HG03354 (cell line): ENCODE measurements around the gene PFKFB4.
"Not testable (repeated sequence)": the region's sequence is repeated elsewhere in the genome, so short reads cannot be mapped to it uniquely, and the experiment has no call there.

ENCODE experiments used
- ATAC-seq: cut with Tn5 transposase; IDR thresholded peaks from one replicate; pipeline ENCODE4 v1.9.1; 2021; ENCODE audit warnings: mild to moderate bottlenecking; ENCODE audit not compliant: unreplicated experiment, poor library complexity, severe bottlenecking

The PFKFB4 gene

DNA sequence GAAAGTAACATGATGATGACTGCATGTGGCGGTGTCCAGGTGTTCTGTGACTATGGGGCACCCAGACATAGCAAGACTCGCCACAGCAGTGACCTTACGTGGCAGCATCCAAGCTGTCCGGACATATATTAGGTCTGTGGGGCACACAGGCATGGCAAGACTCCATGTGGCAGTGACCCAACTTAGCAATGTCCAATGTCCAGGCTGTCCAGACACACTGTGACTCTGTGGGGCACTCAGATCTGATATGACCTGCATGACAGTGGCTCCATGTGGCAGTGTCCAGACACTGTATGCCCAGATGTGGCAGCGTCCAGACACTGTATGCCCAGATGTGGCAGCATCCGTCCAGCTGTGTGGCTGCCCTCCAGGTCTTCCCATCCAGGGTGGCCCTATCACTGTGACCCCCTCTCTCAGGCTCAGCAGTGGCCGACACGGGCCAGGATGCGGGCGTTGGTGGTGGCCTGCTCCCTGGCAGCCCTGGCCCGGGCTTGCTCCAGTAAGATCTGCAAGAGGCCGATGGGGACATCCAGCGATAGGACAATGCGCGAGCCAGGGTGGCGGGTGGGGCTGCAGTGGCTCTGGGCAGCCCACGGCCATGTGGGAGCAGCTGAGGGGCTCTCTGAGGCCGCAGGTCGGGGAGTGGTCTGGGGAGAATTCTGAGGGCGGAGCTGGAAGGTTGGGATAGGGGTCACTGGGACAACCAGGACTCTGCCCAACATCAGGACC is 5.9 kb upstream of the PFKFB4 start:
- no peak for ATAC-seq

DNA sequence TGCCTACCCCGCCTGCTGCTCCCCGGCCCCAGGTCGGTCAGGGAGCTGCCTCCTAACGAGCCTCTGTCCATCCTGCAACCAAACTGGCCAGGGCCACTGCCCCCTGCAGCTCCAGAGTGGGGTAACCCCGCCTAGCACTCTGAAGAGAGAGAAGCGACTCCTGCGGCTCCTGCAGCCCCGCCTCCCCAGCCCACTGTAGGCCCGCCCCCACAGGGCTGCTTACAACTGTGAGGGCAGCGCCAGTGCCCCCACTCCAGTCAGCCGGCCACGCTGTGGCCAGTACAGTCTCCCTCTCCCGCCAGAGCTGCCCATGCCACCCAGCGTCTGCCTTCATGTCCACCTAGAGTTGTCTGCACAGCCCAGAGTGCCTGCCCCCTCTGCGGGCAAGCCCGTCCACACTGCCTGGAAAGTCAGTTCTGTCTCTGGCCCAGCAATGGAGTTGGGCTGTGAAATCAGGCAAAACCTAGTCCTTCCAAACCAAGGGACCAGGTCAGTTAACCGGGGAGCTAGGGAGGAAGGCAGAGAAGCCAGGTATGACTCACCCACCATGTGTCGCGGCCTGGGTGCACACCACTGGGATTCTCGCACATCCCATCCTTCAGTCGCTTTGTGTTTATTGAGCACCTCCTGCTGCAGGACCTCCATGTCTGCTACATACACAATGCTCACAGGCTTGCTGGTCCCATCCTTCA is 4.6 kb upstream of the PFKFB4 start:
- no peak for ATAC-seq

DNA sequence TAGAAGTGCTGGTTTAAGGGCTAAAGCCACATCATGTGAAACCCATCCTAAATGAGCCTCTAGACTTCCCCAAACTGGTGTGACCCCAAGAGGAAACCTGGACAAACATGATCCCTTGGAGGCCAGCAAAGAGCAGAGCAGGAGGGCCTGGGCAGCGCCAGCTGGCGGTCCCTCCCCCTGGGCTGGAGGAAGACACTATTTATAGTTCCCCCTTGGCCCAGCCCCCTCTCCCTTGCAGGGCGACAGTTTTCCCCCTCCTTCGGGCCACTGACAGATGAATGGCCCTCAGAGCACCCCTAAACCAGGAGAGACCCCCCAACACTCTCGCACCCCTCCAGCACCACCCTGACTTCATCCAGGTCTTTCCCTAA is 4.0 kb upstream of the PFKFB4 start:
- ATAC-seq, result no peak

DNA sequence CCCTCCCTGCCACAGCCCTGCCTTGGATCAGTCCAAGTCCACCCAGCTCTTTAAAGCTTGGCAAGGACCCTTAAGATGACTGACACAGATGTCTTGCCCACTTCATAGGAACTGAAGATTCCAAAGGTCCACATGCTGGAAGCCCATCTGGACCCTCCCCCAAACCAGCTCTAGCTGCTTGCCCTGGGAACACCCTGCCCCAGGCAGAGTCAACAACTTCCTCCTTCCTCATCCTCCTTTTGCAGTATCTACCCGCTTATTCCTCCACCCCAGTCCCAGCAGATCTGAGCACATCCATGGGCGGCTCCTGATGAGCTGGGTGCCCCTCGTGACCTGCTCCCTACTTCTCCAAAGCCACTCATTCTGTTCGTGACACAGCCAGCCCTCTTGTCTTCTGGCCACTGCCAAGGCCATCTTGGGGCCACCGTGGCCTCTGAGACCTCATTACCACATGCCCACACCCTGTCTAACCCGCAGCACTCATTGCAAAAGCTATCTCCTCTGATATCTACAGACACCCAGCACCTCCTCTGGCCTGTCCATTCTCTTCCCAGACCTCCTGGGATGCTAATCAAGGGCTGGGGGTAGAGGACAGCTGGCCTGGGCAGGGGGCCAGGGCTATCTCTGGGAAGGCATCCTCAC is 2.0 kb upstream of the PFKFB4 start:
- ATAC-seq, result no peak

DNA sequence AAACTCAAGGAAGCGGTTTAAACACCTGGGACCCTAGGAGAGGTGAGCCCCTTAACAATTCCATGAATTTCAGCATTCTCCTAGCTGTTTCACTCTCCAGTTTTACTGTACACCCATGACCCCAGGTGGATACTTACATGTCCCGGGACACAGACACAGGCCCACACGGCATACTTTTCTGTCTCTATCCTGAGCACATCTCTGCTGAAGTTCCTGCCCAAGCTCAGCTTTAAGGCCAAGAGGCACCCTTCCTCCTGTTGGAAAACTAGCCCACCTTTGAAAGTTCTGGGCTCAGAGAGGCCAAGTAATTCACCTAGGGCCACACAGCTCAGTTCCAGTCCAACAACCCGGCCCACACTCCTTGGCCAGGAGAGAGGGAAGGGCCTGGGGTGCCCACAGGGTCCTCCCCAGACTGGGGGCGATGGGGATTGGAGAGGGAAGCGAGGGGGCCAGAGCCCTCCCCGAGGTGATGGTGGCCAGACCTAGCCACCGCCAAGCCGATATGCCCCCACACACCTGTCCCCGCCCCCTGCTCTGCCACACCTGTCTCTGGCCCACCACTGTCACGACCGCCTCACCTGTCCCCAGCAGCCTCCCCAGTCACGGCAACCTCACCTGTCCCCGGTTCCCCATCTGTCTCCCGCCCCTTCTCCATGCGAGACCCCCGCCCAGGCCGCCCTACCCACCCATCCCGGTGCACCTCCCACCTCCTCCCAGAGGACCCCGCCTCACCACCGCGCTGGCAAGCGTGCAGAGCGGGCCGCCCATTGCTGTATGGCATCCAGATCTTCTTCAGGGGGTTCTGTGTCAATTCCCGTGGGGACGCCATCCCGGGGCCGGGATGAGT is 431 bp downstream of the PFKFB4 start:
- no peak for ATAC-seq

DNA sequence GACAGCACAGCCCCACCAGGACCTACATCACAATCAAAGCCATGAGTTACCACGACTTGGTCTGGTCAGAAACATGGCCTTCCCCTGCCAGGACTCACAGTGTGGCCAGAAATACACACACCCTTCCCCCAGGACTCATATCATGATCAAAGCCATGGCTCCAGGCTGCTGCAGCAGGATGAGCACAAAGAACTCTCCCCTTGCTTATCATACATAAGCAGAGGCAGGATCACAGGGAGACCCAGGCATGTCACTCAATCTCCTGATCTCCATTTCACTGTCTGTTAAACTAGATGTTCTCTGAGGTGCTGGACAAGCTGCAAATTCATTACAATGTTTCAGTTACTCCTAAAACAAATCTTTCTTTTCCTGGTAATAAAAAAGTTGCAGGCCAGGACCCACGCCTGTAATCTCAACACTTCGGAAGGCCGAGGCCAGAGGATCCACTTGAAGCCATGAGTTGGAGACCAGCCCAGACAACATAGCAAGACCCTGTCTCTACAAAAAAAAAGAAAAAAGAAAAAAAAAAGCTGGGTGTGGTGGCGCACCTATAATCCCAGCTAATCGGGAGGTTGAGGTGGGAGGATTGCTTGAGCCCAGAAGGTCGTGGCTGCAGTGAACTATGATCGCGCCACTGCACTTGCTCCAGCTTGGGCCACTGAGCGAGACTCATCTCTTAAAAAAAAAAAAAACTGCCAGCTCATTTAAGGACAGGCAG is 1.2 kb downstream of the PFKFB4 start:
- no peak for ATAC-seq

DNA sequence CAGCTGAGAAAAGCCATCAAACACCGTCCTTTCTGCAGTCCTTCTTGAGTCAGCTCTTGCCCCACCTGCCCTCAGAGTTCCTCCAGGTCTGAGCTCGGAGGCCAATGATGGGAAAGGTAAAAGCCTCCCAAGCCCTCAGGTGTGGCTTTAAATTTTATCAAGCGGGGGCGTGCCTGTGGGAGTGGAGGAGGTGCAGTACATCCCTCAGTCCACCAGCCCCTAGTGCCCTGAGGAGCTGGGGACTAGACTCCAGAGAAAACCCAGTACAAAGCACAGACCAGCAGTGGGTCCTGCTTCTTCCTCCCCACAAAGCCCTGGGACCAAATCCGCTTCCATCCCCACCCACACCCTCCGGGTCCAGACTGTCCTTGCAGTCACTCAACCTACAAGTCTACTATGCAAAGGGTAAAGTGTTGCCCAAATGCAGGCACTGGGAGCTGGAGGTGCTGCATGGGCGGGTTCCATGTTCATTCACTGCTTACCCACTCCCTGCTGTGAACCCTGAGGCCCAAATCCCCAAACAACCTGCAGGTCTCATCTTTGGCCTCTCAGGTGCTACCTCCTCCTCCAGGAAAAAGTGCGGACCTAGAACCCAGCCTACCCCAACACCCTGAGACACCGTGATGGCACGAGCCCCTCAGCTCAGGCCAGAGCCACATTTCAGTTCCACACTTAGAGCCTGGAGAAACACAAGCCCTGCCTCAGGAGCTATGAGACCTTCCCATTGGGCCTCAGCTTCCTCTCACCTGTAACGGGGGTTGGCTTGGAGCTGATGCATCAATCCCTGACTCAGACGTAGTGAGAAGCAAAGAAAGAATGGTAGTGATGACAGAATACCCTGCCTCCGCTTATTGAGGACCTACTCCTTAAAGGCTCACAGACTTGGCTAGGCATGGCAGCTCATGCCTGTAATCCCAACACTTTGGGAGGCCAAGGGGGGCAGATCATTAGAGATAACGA is 2.4 kb downstream of the PFKFB4 start:
- no peak for ATAC-seq

DNA sequence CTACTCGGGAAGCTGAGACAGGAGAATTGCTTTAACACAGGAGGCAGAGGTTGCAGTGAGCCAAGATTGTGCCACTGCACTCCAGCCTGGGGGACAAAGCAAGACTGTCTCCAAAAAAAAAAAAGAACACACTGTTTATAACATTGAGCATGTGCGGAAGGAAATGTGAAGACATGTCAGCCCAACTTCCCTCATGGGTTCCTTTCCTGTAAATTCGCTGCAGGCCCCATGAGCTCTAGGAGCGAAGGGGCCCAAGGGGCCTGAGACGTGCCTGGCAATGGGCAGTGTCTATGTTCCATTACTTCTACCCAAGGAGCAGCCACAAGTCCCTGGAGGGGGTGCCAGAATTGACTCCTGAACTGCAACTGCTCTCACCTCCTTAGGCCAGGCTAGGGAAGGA is 3.2 kb downstream of the PFKFB4 start:
- no peak for ATAC-seq

DNA sequence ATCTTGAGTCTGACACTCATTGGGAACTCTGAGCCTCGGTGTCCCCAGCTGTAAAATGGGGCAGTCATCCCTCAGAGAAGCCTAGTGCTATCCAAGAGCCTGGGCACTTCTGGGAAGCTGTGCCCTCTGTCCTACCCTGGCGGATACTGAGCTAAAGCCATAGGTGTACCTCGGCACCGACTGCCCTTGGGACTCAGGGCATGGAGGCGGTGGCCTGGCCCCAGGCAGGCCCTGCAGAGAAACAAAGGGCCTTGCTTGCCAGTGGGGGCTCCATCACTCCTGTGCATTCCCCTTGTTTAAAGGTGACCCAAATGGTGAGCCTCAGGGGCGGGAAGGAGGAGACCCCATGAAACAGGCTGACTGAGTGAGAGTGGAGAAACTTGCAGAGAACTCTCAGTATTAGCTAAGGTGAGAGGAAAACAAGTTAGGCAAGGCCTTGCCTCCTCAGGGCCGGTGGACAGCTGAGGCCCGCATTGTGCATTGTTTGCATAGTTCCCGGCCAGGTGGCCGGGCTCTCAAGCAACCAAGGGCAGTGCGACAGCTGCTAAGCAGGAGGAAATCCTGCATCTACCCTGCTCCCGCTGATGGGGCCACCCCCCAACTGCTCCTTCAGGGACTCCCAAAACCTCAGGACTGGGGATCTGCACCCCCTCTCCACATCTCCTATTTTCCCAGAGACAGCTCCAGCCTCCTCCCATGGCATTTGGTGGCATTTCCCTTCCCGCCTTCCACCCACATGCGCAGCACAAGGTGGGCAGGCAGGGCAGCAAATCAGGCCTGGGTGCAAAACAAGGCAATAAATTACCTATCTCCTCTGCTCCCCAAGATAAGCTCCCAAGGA is 4.3 kb downstream of the PFKFB4 start:
- no peak for ATAC-seq

DNA sequence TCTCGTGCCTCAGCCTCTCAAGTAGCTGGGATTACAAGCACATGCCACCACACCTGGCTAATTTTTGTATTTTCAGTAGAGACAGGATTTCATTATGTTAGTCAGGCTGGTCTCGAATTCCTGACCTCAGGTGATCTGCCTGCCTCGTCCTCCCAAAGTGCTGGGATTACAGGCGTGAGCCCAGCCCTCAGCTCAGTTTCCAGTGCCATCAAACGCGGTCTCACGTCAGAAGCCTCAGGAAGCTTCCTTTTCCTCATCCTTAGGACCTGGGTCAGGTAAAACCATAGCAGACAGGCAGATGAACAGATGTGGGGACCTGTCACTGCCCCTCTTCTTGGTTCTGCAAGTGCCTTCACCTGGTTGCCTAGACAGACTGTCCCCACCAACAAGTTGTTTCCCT is 5.0 kb downstream of the PFKFB4 start:
- ATAC-seq, result not testable (repeated sequence)

DNA sequence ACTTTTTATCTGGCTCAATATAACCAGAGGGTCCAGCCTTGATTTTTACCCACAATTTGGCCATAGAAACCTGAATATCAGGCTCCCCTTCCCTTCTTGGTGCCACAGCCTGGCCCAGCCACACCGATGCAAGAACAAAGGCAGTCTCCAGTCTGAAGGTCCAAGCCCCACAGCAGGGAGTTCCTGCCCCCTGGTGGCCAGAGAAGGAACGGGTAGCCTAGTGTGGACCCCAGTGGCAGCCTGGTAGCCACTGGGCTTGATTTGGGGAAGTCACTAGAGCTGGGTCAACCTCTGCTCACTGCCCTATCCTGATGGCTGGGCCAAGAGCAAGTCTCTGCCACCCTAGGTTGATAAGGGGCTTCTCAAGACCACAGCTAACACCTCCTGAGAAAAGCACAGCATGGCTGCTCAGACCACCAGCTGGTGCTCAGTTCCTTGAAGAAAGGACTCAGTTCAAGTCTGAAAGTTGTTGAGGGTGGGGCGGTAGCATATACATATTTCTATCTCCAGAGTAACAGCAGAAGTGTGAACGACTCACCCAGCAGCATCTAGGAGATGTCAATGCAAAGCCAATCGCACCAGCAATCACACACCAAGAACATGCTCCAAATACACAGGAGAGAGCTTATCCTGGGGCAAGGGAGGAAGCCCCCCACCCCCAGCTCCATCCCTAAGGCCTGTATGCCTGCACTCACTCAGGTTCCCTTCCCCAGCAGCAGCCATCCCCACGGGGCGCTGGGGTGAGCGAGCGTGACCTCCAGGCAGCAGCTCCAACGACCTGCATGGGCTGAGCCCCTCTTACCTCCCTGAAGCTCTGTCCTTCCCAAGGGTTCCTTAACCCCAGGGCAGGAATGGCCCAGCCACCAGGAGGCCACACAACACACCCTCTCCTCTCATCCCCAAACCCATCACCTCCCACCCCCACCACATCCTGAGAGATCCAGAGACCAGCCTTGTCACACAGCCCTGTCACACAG is 7.6 kb downstream of the PFKFB4 start:
- peak; percentile 79 for ATAC-seq

DNA sequence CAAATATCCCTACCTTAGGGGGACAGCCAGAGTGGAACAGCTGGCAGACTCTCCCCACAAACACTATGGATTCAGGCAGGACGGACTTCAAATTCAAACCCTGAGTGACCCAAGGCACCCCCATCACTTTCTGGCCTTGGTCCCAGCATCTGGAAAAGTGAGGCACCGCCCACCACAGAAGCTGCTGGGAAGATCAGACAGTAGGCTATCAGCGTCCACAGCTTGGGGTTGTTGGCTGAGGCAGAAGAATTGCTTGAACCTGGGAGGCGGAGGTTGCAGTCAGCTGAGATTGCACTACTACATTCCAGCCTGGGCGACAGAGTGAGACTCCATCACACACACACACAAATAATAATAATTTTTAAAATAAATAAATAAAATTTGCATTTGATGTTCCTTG is 8.5 kb downstream of the PFKFB4 start:
- ATAC-seq, result no peak

DNA sequence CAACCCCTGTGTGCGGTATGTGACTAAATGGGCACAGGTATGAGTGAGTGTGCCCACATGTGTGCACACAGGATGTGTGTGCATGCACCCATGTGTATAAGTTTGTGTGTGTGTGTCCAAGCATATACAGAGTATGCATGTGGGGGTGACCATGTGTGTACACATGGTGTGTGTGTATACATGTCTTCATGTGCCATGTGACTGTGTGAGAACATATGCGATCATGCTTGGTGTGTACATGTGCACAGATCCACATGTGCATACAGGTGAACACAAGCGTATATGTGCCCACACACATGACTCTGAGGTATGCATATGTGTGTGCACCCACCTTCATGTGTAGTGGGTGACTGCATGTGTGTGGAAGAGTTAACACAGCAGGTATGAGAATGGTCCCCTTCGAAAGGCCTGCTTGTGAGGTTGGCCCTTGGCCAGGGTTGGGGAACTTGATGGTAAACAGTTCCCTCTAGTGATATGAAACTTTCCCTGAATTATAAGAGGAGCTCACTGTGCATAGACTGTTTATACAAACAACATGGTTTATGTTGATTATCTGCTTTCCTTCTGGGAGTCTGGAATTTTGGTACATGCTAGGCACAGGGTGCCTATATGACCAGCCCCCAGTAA is 10.3 kb downstream of the PFKFB4 start:
- no peak for ATAC-seq

DNA sequence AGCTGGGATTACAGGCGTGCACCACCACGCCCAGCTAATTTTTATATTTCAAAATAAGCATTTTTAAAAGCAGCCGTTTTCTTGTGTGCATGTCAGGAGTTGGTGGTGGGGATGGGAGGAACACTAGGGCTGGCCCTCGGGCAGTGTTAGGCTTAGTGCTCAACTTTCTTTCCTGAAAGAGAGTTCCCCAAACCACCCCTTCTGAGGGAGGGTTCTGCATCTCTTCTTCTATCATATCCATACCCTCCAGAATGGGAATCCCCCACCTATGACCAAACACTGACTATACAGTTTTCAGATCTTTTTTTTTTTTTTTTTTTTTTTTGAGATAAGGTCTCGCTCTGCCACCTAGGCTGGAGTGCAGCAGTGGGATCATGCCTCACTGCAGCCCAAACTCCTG is 12.5 kb downstream of the PFKFB4 start:
- ATAC-seq, result no peak

DNA sequence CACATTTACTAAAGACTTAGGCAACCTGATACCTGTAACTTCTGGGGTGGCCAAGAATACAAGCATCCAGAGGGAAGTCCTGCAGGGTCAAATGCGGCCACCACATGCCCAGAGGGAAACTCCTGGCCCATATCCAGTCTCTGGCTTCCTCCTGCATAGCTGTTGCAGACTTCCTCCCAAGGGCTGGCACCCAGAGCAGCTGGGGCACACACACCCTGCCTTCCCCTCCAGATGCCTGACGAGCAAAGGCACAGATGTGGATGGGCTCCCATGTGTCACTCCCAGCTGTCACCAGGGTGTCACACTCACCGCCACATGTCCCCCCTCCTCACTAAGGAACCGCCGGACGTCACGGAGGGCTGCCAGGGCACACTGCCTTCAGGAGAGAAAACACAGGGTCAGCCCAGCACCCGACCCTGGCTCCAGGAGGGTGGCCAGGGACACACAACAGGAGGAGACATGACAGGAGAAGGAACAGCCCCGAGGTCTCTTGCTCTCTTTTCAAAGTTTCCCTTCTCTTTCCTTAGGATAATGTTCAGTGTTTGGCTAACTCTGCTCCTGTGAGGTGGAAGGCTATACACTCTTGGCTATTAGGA is 13.2 kb downstream of the PFKFB4 start:
- ATAC-seq, result no peak

DNA sequence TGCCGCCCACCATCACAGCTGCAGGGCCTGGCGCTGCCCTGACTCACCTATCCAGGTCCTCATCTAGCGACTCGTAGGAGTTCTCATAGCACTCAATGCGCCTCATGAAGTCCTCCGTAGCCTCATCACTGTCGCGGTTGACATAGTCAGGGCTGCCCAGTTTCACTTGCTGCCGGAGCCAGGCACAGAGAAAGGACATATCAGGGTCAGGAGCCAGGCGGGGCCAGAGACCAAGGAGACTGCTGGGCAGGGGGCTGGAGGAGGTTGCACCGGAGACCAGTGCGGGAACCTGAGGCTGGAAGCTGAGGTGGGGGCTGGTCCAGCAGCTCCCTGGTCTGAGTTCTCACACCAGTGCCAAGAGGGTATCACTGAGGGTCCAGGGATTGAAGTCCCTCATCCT is 18.2 kb downstream of the PFKFB4 start:
- no peak for ATAC-seq
